ENCODE data around the gene LGI2.
A peak's percentile ranks its signal among the peaks of the same experiment; 100 is the strongest.

The LGI2 gene

GRCh38 chr4:24978291-24979075 is 52.3 kb downstream of the LGI2 start:
- H3K9me3 ChIP-seq = no peaks in the 10 kb centered on the region
- no peaks in the 10 kb centered on the region for H3K4me1 ChIP-seq
- peaks cover 11% of the 10 kb centered on the region for H3K27me3 ChIP-seq (ENCODE audit: low read depth)
- H3K4me3 ChIP-seq = no peak overlapping the region
- no peak for DNase-seq (ENCODE audit: low spot score in 2 of 2)
- in situ Hi-C loops (cut with MboI; ENCODE audit: low sequenced_read_pairs) = no loop called here
- H3K36me3 ChIP-seq (replicated peaks) = no peaks in the 10 kb centered on the region

GRCh38 chr4:24975510-24975909 is 55.2 kb downstream of the LGI2 start:
- H3K27me3 ChIP-seq (ENCODE audit: low read depth) = peaks cover 11% of the 10 kb centered on the region
- no peaks in the 10 kb centered on the region for H3K9me3 ChIP-seq
- H3K36me3 ChIP-seq (replicated peaks) = no peaks in the 10 kb centered on the region
- in situ Hi-C loops (cut with MboI; ENCODE audit: low sequenced_read_pairs) = no loop called here
- DNase-seq (ENCODE audit: low spot score in 2 of 2) = no peak
- no peak overlapping the region for H3K4me3 ChIP-seq
- no peaks in the 10 kb centered on the region for H3K4me1 ChIP-seq

- peaks cover 2% of the 10 kb centered on the region for H3K27me3 ChIP-seq (ENCODE audit: low read depth)
- DNase-seq (ENCODE audit: low spot score in 2 of 2) = no peak
- no peaks in the 10 kb centered on the region for H3K36me3 ChIP-seq (replicated peaks)
- in situ Hi-C loops (cut with MboI; ENCODE audit: low sequenced_read_pairs) = no loop called here
- H3K4me1 ChIP-seq = no peaks in the 10 kb centered on the region
- H3K4me3 ChIP-seq = no peak overlapping the region
- no peaks in the 10 kb centered on the region for H3K9me3 ChIP-seq
These were observed 56.8 kb downstream of the LGI2 start for GRCh38 chr4:24973747-24974601.

- no peaks in the 10 kb centered on the region for H3K27me3 ChIP-seq (ENCODE audit: low read depth)
- H3K4me3 ChIP-seq = no peak overlapping the region
- no peaks in the 10 kb centered on the region for H3K4me1 ChIP-seq
- in situ Hi-C loops (cut with MboI; ENCODE audit: low sequenced_read_pairs) = no loop called here
- H3K36me3 ChIP-seq (replicated peaks) = no peaks in the 10 kb centered on the region
- H3K9me3 ChIP-seq = no peaks in the 10 kb centered on the region
- no peak for DNase-seq (ENCODE audit: low spot score in 2 of 2)
These were observed 57.4 kb downstream of the LGI2 start for GRCh38 chr4:24973404-24973746.

- no peak overlapping the region for H3K4me3 ChIP-seq
- in situ Hi-C loops (cut with MboI; ENCODE audit: low sequenced_read_pairs) = no loop called here
- DNase-seq (ENCODE audit: low spot score in 2 of 2) = no peak
- H3K27me3 ChIP-seq (ENCODE audit: low read depth) = no peaks in the 10 kb centered on the region
- H3K36me3 ChIP-seq (replicated peaks) = no peaks in the 10 kb centered on the region
- H3K4me1 ChIP-seq = no peaks in the 10 kb centered on the region
- H3K9me3 ChIP-seq = no peaks in the 10 kb centered on the region
These were observed 59.6 kb downstream of the LGI2 start for GRCh38 chr4:24971192-24971591.

GRCh38 chr4:24970635-24971034 is 60.1 kb downstream of the LGI2 start:
- H3K4me3 ChIP-seq = no peak overlapping the region
- H3K4me1 ChIP-seq = no peaks in the 10 kb centered on the region
- peaks cover 4% of the 10 kb centered on the region; the same call in 1 of the 2 replicates for H3K9me3 ChIP-seq
- no peaks in the 10 kb centered on the region for H3K36me3 ChIP-seq (replicated peaks)
- no peaks in the 10 kb centered on the region for H3K27me3 ChIP-seq (ENCODE audit: low read depth)
- in situ Hi-C loops (cut with MboI; ENCODE audit: low sequenced_read_pairs) = no loop called here
- DNase-seq (ENCODE audit: low spot score in 2 of 2) = no peak

- in situ Hi-C loops (cut with MboI; ENCODE audit: low sequenced_read_pairs) = no loop called here
These were observed 60.6 kb downstream of the LGI2 start for GRCh38 chr4:24970191-24970590.

GRCh38 chr4:24969486-24969885 is 61.3 kb downstream of the LGI2 start:
- peaks cover 10% of the 10 kb centered on the region; the same call in 1 of the 2 replicates for H3K9me3 ChIP-seq
- no peaks in the 10 kb centered on the region for H3K4me1 ChIP-seq
- in situ Hi-C loops (cut with MboI; ENCODE audit: low sequenced_read_pairs) = no loop called here
- no peak for DNase-seq (ENCODE audit: low spot score in 2 of 2)
- H3K36me3 ChIP-seq (replicated peaks) = no peaks in the 10 kb centered on the region
- H3K4me3 ChIP-seq = no peak overlapping the region
- H3K27me3 ChIP-seq (ENCODE audit: low read depth) = no peaks in the 10 kb centered on the region

More at GRCh38 chr4:24970191-24970590, 60.6 kb downstream of the LGI2 start:
- H3K36me3 ChIP-seq (replicated peaks) = no peaks in the 10 kb centered on the region
- peaks cover 7% of the 10 kb centered on the region; the same call in 1 of the 2 replicates for H3K9me3 ChIP-seq
- DNase-seq (ENCODE audit: low spot score in 2 of 2) = no peak
- H3K27me3 ChIP-seq (ENCODE audit: low read depth) = no peaks in the 10 kb centered on the region
- H3K4me3 ChIP-seq = no peak overlapping the region
- no peaks in the 10 kb centered on the region for H3K4me1 ChIP-seq

GRCh38 chr4:24968992-24969391 is 61.8 kb downstream of the LGI2 start:
- Histone ChIP-seq H3K27me3 (ENCODE audit: low read depth) (no peaks in the 10 kb centered on the region), H3K9me3 (peaks cover 12% of the 10 kb centered on the region; the same call in 1 of the 2 replicates), H3K4me1 (no peaks in the 10 kb centered on the region), H3K4me3 (no peak overlapping the region), H3K36me3 (replicated peaks) (no peaks in the 10 kb centered on the region)
- no peak for DNase-seq (ENCODE audit: low spot score in 2 of 2)
- in situ Hi-C loops (cut with MboI; ENCODE audit: low sequenced_read_pairs) = no loop called here

- Histone ChIP-seq H3K9me3 (peaks cover 12% of the 10 kb centered on the region; the same call in 1 of the 2 replicates), H3K4me3 (no peak overlapping the region), H3K4me1 (no peaks in the 10 kb centered on the region), H3K36me3 (replicated peaks) (no peaks in the 10 kb centered on the region), H3K27me3 (ENCODE audit: low read depth) (no peaks in the 10 kb centered on the region)
- in situ Hi-C loops (cut with MboI; ENCODE audit: low sequenced_read_pairs) = no loop called here
- DNase-seq (ENCODE audit: low spot score in 2 of 2) = no peak
These were observed 62.5 kb downstream of the LGI2 start for GRCh38 chr4:24968278-24968677.

GRCh38 chr4:24967346-24967745 is 63.4 kb downstream of the LGI2 start:
- H3K36me3 ChIP-seq (replicated peaks) = no peaks in the 10 kb centered on the region
- peaks cover 12% of the 10 kb centered on the region; the same call in 1 of the 2 replicates for H3K9me3 ChIP-seq
- no peak overlapping the region for H3K4me3 ChIP-seq
- no peaks in the 10 kb centered on the region for H3K27me3 ChIP-seq (ENCODE audit: low read depth)
- no peaks in the 10 kb centered on the region for H3K4me1 ChIP-seq
- DNase-seq (ENCODE audit: low spot score in 2 of 2) = no peak
- in situ Hi-C loops (cut with MboI; ENCODE audit: low sequenced_read_pairs) = no loop called here

- no peaks in the 10 kb centered on the region for H3K27me3 ChIP-seq (ENCODE audit: low read depth)
- no peaks in the 10 kb centered on the region for H3K36me3 ChIP-seq (replicated peaks)
- DNase-seq (ENCODE audit: low spot score in 2 of 2) = no peak
- no peak overlapping the region for H3K4me3 ChIP-seq
- peaks cover 12% of the 10 kb centered on the region; the same call in 1 of the 2 replicates for H3K9me3 ChIP-seq
- in situ Hi-C loops (cut with MboI; ENCODE audit: low sequenced_read_pairs) = no loop called here
- H3K4me1 ChIP-seq = no peaks in the 10 kb centered on the region
These were observed 64.7 kb downstream of the LGI2 start for GRCh38 chr4:24966076-24966475.

GRCh38 chr4:24965627-24966026 is 65.1 kb downstream of the LGI2 start:
- in situ Hi-C loops (cut with MboI; ENCODE audit: low sequenced_read_pairs) = no loop called here
- H3K9me3 ChIP-seq = peaks cover 12% of the 10 kb centered on the region; the same call in 1 of the 2 replicates
- DNase-seq (ENCODE audit: low spot score in 2 of 2) = peak in 1 of 2 experiments; percentile 24

GRCh38 chr4:24963277-24963676 is 67.5 kb downstream of the LGI2 start:
- Histone ChIP-seq H3K9me3 (peaks cover 12% of the 10 kb centered on the region; the same call in 1 of the 2 replicates), H3K4me3 (no peak overlapping the region), H3K4me1 (no peaks in the 10 kb centered on the region), H3K36me3 (replicated peaks) (no peaks in the 10 kb centered on the region), H3K27me3 (ENCODE audit: low read depth) (no peaks in the 10 kb centered on the region)
- in situ Hi-C loops (cut with MboI; ENCODE audit: low sequenced_read_pairs) = no loop called here
- DNase-seq (ENCODE audit: low spot score in 2 of 2) = no peak

More at GRCh38 chr4:24965627-24966026, 65.1 kb downstream of the LGI2 start:
- no peaks in the 10 kb centered on the region for H3K27me3 ChIP-seq (ENCODE audit: low read depth)
- H3K36me3 ChIP-seq (replicated peaks) = no peaks in the 10 kb centered on the region
- no peaks in the 10 kb centered on the region for H3K4me1 ChIP-seq
- H3K4me3 ChIP-seq = no peak overlapping the region
